IMR-90 (cell line): ENCODE results near the gene ZDHHC12. TPM values are rescaled to one million over a fixed set of nuclear protein-coding genes. Genes with fewer than 3 reads are reported as not detected.

Experiments used
- ATAC-seq: fragments of 200-7000 bp; cut with Tn5 transposase; 2 replicates; pipeline ENCODE4 v1.9.1; 2020; ENCODE audit warnings: low read depth, mild to moderate bottlenecking, moderate library complexity
- BruUV-seq: library from RNA; stranded (reverse); fragments of 400-500 nt; replicated peaks from 2 replicates; lab custom pipeline; 2021; lab: Mats Ljungman, UMichigan
- CTCF ChIA-PET: fragments of 300-600 bp; formaldehyde crosslinking; extraction: SDS; loops from one replicate; lab custom pipeline; 2021; ENCODE audit warnings: antibody characterized with exemption; lab: Yijun Ruan, JAX
- POLR2A ChIA-PET: fragments of 300-600 bp; sonication (Branson Sonifier 250); formaldehyde crosslinking; loops from one replicate; lab custom pipeline; 2022; ENCODE audit warnings: antibody characterized with exemption; ENCODE audit not compliant: unreplicated experiment; lab: Charles Lee
- DNase-seq: peaks from one replicate; pipeline ENCODE4 v3.0.0; 2013
- H2AFZ ChIP-seq: replicated peaks from 2 replicates; pipeline ENCODE3; 2013; ENCODE audit warnings: low read length, mild to moderate bottlenecking; ENCODE audit not compliant: poor library complexity
- H2AK5ac ChIP-seq: 2 replicates; pipeline ENCODE4 v1.6.1; 2013; ENCODE audit warnings: low read depth, low read length, inconsistent platforms
- H2AK9ac ChIP-seq: replicated peaks from 2 replicates; pipeline ENCODE3; 2013; ENCODE audit warnings: mild to moderate bottlenecking, low read depth, low read length, moderate library complexity; ENCODE audit not compliant: poor library complexity
- H2BK120ac ChIP-seq: 2 replicates; pipeline ENCODE4 v1.6.1; 2013; ENCODE audit warnings: low read depth, low read length, inconsistent platforms
- H2BK15ac ChIP-seq: 3 replicates; pipeline ENCODE4 v1.6.1; 2013; ENCODE audit warnings: low read depth, low read length, inconsistent platforms
- H2BK20ac ChIP-seq: 2 replicates; pipeline ENCODE4 v1.6.1; 2013; ENCODE audit warnings: low read depth, mild to moderate bottlenecking, inconsistent platforms, low read length, moderate library complexity
- H2BK5ac ChIP-seq: 2 replicates; pipeline ENCODE4 v1.6.1; 2013; ENCODE audit warnings: mild to moderate bottlenecking, low read depth, low read length, inconsistent platforms; ENCODE audit not compliant: poor library complexity, severe bottlenecking
- H3K14ac ChIP-seq: replicated peaks from 2 replicates; pipeline ENCODE4 v1.6.1; 2013; ENCODE audit warnings: low read depth, low read length, inconsistent platforms
- H3K18ac ChIP-seq: 2 replicates; pipeline ENCODE4 v1.6.1; 2013; ENCODE audit warnings: low read depth, low read length, control low read depth
- H3K23ac ChIP-seq: 2 replicates; pipeline ENCODE4 v1.6.1; 2013; ENCODE audit warnings: low read depth, low read length, inconsistent platforms
- H3K27ac ChIP-seq: 2 replicates; pipeline ENCODE4 v1.5.1; 2013; ENCODE audit warnings: mild to moderate bottlenecking, control low read depth, low read length; ENCODE audit not compliant: insufficient read depth
- H3K27me3 ChIP-seq: 2 replicates; pipeline ENCODE4 v1.6.1; 2013; ENCODE audit warnings: low read length; ENCODE audit not compliant: control insufficient read depth, insufficient read depth
- H3K36me3 ChIP-seq: 2 replicates; pipeline ENCODE4 v1.6.1; 2013; ENCODE audit warnings: low read length, mixed read lengths; ENCODE audit not compliant: control insufficient read depth, insufficient read depth
- H3K4ac ChIP-seq: 2 replicates; pipeline ENCODE4 v1.6.1; 2013; ENCODE audit warnings: low read depth, low read length, inconsistent platforms
- H3K4me1 ChIP-seq: 2 replicates; pipeline ENCODE4 v1.6.1; 2013; ENCODE audit warnings: low read length, mixed read lengths; ENCODE audit not compliant: control insufficient read depth, insufficient read depth
- H3K4me2 ChIP-seq: 2 replicates; pipeline ENCODE4 v1.6.1; 2013; ENCODE audit warnings: low read depth, mild to moderate bottlenecking, control low read depth, low read length, moderate library complexity
- H3K4me3 ChIP-seq: 2 replicates; pipeline ENCODE4 v1.5.1; 2013; ENCODE audit warnings: low read depth, mild to moderate bottlenecking, control low read depth, low read length, moderate library complexity; ENCODE audit not compliant: insufficient read depth
- H3K56ac ChIP-seq: 2 replicates; pipeline ENCODE4 v1.6.1; 2013; ENCODE audit warnings: low read length, inconsistent platforms; ENCODE audit not compliant: insufficient read depth; ENCODE audit errors: extremely low read depth
- H3K79me1 ChIP-seq, 2 experiments: 2 replicates each; pipeline ENCODE4 v1.6.1; 2013; ENCODE audit warnings: low read length in 2 of 2, inconsistent platforms in 1 of 2, low read depth in 1 of 2
- H3K9ac ChIP-seq: 2 replicates; pipeline ENCODE4 v1.6.1; 2013; ENCODE audit warnings: low read depth, low read length, control low read depth
- H3K9me1 ChIP-seq: 2 replicates; pipeline ENCODE4 v1.6.1; 2013; ENCODE audit warnings: low read length, inconsistent platforms; ENCODE audit not compliant: insufficient read depth
- H3K9me3 ChIP-seq: 2 replicates; pipeline ENCODE4 v1.6.1; 2013; ENCODE audit warnings: low read length; ENCODE audit not compliant: control insufficient read depth, insufficient read depth
- H4K20me1 ChIP-seq: 2 replicates; pipeline ENCODE4 v1.6.1; 2013; ENCODE audit warnings: low read length, inconsistent platforms; ENCODE audit not compliant: insufficient read depth
- H4K5ac ChIP-seq: 2 replicates; pipeline ENCODE4 v1.6.1; 2013; ENCODE audit warnings: mild to moderate bottlenecking, low read depth, low read length, control low read depth
- H4K8ac ChIP-seq, 2 experiments: 2 replicates each; pipeline ENCODE4 v1.6.1; 2013; ENCODE audit warnings: low read depth in 2 of 2, low read length in 2 of 2, control low read depth in 1 of 2, inconsistent platforms in 1 of 2
- H4K91ac ChIP-seq: 2 replicates; pipeline ENCODE4 v1.6.1; 2013; ENCODE audit warnings: low read depth, low read length, inconsistent platforms; ENCODE audit not compliant: insufficient read depth
- BHLHE40 ChIP-seq: fragments of 150-350 bp; IDR thresholded peaks from 2 replicates; pipeline ENCODE4 v1.6.1; 2016; ENCODE audit warnings: mild to moderate bottlenecking, low read depth, low read length
- CEBPB ChIP-seq: IDR thresholded peaks from 2 replicates; pipeline ENCODE4 v1.6.1; 2012; ENCODE audit warnings: low read depth, low read length, improper control_type of control experiment
- CHD1 ChIP-seq: IDR thresholded peaks from 2 replicates; pipeline ENCODE4 v1.6.1; 2012; ENCODE audit warnings: low read depth, low read length, improper control_type of control experiment
- MAFK ChIP-seq: IDR thresholded peaks from 2 replicates; pipeline ENCODE4 v1.6.1; 2012; ENCODE audit warnings: low read depth, low read length, improper control_type of control experiment
- MAZ ChIP-seq: IDR thresholded peaks from 2 replicates; pipeline ENCODE4 v1.6.1; 2012; ENCODE audit warnings: low read depth, mild to moderate bottlenecking, low read length, improper control_type of control experiment, moderate library complexity, borderline replicate concordance
- MXI1 ChIP-seq: IDR thresholded peaks from 2 replicates; pipeline ENCODE4 v1.6.1; 2012; ENCODE audit warnings: low read depth, mild to moderate bottlenecking, low read length, moderate library complexity, borderline replicate concordance
- NFE2L2 ChIP-seq: fragments of 150-350 bp; IDR thresholded peaks from 2 replicates; pipeline ENCODE4 v1.6.1; 2016; ENCODE audit warnings: low read depth, mild to moderate bottlenecking, low read length
- POLR2A ChIP-seq: IDR thresholded peaks from 2 replicates; pipeline ENCODE4 v1.6.1; 2012; ENCODE audit warnings: mild to moderate bottlenecking, low read depth, low read length
- RAD21 ChIP-seq: IDR thresholded peaks from 2 replicates; pipeline ENCODE4 v1.6.1; 2012; ENCODE audit warnings: low read length, improper control_type of control experiment
- RCOR1 ChIP-seq: IDR thresholded peaks from 2 replicates; pipeline ENCODE4 v1.6.1; 2012; ENCODE audit warnings: mild to moderate bottlenecking, low read length, improper control_type of control experiment; ENCODE audit not compliant: insufficient replicate concordance
- RFX5 ChIP-seq: IDR thresholded peaks from 2 replicates; pipeline ENCODE4 v1.8.0; 2012; ENCODE audit warnings: low read depth, mild to moderate bottlenecking, low read length, moderate library complexity
- SMC3 ChIP-seq: fragments of 150-350 bp; IDR thresholded peaks from 2 replicates; pipeline ENCODE4 v1.6.1; 2016; ENCODE audit warnings: low read depth, mild to moderate bottlenecking, antibody characterized with exemption, low read length, moderate library complexity
- USF2 ChIP-seq: fragments of 150-350 bp; IDR thresholded peaks from 2 replicates; pipeline ENCODE4 v1.6.1; 2017; ENCODE audit warnings: mild to moderate bottlenecking, antibody characterized with exemption, low read length, low read depth
- WGBS, 2 experiments: methylation state at CpG; one replicate each; pipeline versions ENCODE4 v1.1.5 to v1.1.7; 2013; ENCODE audit warnings: missing lambda C conversion rate in 2 of 2; ENCODE audit not compliant: insufficient read length in 1 of 2; ENCODE audit errors: extremely low coverage in 2 of 2; 5-methylcytosine and 5-hydroxymethylcytosine counted together
- dilution Hi-C: fragments of 300-500 bp; cut with HindIII; formaldehyde crosslinking; loops from one replicate; pipeline ENCODE4 v1.14.3; 2018; ENCODE audit warnings: low sequenced_read_pairs; ENCODE audit not compliant: unreplicated experiment
- in situ Hi-C: fragments of 300-500 bp; cut with MboI; formaldehyde crosslinking; loops from 3 replicates; pipeline ENCODE4 v1.14.3; 2019; ENCODE audit warnings: low sequenced_read_pairs, inconsistent platforms, mixed read lengths
- intact Hi-C: fragments of 100-400 bp; cut with micrococcal nuclease; formaldehyde crosslinking; loops from 2 replicates; pipeline ENCODE4 v1.10.0; 2022
- polyA plus RNA-seq, 3 experiments: library from polyadenylated mRNA; depleted of rRNA; stranded (reverse); fragments of >200 nt; gene quantifications; 2 replicates each; pipeline ENCODE4 v1.2.3, GENCODE V29; 2012; ENCODE audit warnings: low replicate concordance in 1 of 3
- total RNA-seq: library from RNA; depleted of rRNA; stranded (reverse); fragments of >200 nt; gene quantifications from 2 replicates; pipeline ENCODE4 v1.2.3, GENCODE V29; 2012
- TF ChIP-seq, protein P1 (sequence below): fragments of 150-350 bp; IDR thresholded peaks from 2 replicates; pipeline ENCODE4 v1.6.1; 2016; ENCODE audit warnings: low read depth, mild to moderate bottlenecking, low read length, moderate library complexity, borderline replicate concordance
- TF ChIP-seq, protein P2 (sequence below): conservative IDR thresholded peaks from 2 replicates; pipeline ENCODE4 v1.5.1; 2012; ENCODE audit warnings: mild to moderate bottlenecking, low read depth, low read length, improper control_type of control experiment

Gene ZDHHC12
- total and polyA plus RNA-seq, 2 of the 4 experiments (the other 2 are of a cell fraction), result 16.7 to 60.7 TPM

GRCh38 chr9:128729766-128730517 is 6.0 kb upstream of the ZDHHC12 start:
- ChIA-PET CTCF (no interaction called here), POLR2A (no interaction called here)
- H3K9me1 ChIP-seq, result peaks cover 6% of the 10 kb centered on the region; the same call in 1 of the 2 replicates
- no peak overlapping the region for H3K14ac ChIP-seq
- no peak overlapping the region for H2BK5ac ChIP-seq
- dilution Hi-C loops, result no loop called here
- no peak overlapping the region for H2BK20ac ChIP-seq
- DNase-seq, result no peak
- H4K91ac ChIP-seq, result no peak overlapping the region
- in situ Hi-C loops, result no loop called here
- no peak overlapping the region for H3K9ac ChIP-seq
- H3K18ac ChIP-seq, result no peak overlapping the region
- WGBS, 2 experiments, result 84% methylated on average over 8 of the region's 27 CpGs; no CpG with 5 or more reads in 1 of the 2 experiments
- peaks cover 2% of the 10 kb centered on the region; the same call in 1 of the 2 replicates for H3K4me1 ChIP-seq
- H2AFZ ChIP-seq, result no peak overlapping the region
- no peak overlapping the region for H3K23ac ChIP-seq
- H3K4me3 ChIP-seq, result no peak overlapping the region
- H4K8ac ChIP-seq, result no peak overlapping the region
- no peak overlapping the region for H4K5ac ChIP-seq
- ATAC-seq, result no peak
- no peak overlapping the region for H3K27ac ChIP-seq
- no peak overlapping the region for H2BK120ac ChIP-seq
- no peak overlapping the region for H3K4me2 ChIP-seq
- no TSS peak for BruUV-seq
- H3K9me3 ChIP-seq, result no peaks in the 10 kb centered on the region
- peaks cover 17% of the 10 kb centered on the region for H3K36me3 ChIP-seq
- TF ChIP-seq SMC3 (no peak), MAFK (no peak), CHD1 (no peak), NFE2L2 (no peak), RAD21 (no peak), USF2 (no peak), RFX5 (no peak), MAZ (no peak), BHLHE40 (no peak), RCOR1 (no peak), POLR2A (no peak), MXI1 (no peak), CEBPB (no peak)
- TF ChIP-seq, protein P1, sequence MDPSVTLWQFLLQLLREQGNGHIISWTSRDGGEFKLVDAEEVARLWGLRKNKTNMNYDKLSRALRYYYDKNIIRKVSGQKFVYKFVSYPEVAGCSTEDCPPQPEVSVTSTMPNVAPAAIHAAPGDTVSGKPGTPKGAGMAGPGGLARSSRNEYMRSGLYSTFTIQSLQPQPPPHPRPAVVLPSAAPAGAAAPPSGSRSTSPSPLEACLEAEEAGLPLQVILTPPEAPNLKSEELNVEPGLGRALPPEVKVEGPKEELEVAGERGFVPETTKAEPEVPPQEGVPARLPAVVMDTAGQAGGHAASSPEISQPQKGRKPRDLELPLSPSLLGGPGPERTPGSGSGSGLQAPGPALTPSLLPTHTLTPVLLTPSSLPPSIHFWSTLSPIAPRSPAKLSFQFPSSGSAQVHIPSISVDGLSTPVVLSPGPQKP, result no peak
- TF ChIP-seq, protein P2, sequence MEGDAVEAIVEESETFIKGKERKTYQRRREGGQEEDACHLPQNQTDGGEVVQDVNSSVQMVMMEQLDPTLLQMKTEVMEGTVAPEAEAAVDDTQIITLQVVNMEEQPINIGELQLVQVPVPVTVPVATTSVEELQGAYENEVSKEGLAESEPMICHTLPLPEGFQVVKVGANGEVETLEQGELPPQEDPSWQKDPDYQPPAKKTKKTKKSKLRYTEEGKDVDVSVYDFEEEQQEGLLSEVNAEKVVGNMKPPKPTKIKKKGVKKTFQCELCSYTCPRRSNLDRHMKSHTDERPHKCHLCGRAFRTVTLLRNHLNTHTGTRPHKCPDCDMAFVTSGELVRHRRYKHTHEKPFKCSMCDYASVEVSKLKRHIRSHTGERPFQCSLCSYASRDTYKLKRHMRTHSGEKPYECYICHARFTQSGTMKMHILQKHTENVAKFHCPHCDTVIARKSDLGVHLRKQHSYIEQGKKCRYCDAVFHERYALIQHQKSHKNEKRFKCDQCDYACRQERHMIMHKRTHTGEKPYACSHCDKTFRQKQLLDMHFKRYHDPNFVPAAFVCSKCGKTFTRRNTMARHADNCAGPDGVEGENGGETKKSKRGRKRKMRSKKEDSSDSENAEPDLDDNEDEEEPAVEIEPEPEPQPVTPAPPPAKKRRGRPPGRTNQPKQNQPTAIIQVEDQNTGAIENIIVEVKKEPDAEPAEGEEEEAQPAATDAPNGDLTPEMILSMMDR, result no peak
- H2AK5ac ChIP-seq, result no peak overlapping the region
- H3K56ac ChIP-seq, result no peak overlapping the region
- no peak overlapping the region for H2AK9ac ChIP-seq
- no peak overlapping the region for H2BK15ac ChIP-seq
- H3K4ac ChIP-seq, result no peak overlapping the region
- no peaks in the 10 kb centered on the region for H3K27me3 ChIP-seq
- no peaks in the 10 kb centered on the region; the same call in 1 of the 2 replicates for H4K20me1 ChIP-seq
- intact Hi-C loops, result no loop called here
- no peaks in the 10 kb centered on the region for H3K79me1 ChIP-seq
